KOPT-K1 (cell line): ENCODE measurements around the gene NOXA1.
"Not testable (repeated sequence)": the region's sequence is repeated elsewhere in the genome, so short reads cannot be mapped to it uniquely, and the experiment has no call there.

Experiments used
- H3K27ac ChIP-seq: fragments of 200-600 bp; sonication (generic); 2 replicates; pipeline ENCODE4 v1.5.1; 2016; ENCODE audit warnings: antibody characterized with exemption, mild to moderate bottlenecking, low read depth, low read length; ENCODE audit not compliant: poor library complexity, severe bottlenecking
- H3K36me3 ChIP-seq: fragments of 200-600 bp; sonication (generic); 2 replicates; pipeline ENCODE4 v1.5.1; 2017; ENCODE audit warnings: antibody characterized with exemption, mild to moderate bottlenecking, low read length, moderate library complexity; ENCODE audit not compliant: insufficient read depth
- H3K9me3 ChIP-seq: fragments of 200-600 bp; sonication (generic); 2 replicates; pipeline ENCODE4 v1.5.1; 2017; ENCODE audit warnings: antibody characterized with exemption, low read length, mild to moderate bottlenecking; ENCODE audit not compliant: insufficient read depth, poor library complexity, severe bottlenecking

NOXA1 gene

DNA sequence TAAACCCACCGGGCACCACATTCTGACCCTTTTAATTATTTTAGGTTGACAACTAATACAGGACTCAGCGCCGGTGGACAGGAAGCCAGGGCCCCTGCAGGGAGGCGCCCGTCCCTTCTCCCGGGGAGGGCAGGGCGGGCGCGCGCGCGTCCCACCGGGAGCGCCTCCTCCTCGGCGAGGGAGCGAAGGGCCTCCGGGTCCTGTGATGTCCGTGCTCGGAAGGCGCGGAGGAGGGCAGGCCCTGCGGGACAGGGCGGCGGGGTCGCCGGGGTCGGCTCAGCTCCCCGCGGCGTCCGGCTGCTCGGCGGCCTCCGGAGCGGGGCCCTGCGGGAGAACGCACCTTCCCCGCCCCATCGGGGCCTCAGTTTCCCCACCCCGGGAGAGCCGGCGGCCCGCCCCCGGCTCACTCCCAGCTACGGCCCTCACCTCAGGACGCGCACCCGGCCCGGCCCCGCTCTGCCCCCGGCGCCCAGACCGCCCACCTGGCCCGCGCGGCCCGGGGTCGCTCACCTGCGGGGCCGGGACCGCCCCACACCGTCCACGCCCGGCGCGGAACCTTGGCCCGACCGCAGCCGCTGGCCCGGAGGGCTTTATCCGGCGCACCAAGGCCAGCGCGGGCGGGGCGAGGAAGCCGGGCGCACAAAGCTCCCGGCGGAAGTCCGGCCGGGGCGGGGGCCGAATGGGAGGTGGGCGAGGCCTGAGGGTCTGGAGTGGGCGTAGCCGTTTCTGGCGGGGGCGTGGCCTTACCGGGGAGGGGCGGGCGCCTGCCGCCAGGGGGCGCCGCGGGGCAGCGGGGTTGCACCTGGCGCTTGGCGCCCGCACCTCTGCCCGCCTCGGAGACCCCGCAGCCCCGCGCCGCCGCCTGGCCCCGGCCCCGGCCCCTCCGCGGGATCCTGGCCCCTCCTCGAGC lies at the start of gene NOXA1, which contains the start of gene EXD3:
NOXA1 (plus strand) TSS at position 790 of the 910 bp plus-strand sequence. CDS start 137 bp downstream, outside the sequence.
EXD3 (minus strand) TSS at position 559 of the 910 bp plus-strand sequence. CDS start 27,805 bp downstream, outside the sequence.
- Histone ChIP-seq H3K27ac (no peak within 1 kb of the TSS), H3K9me3 (no peaks in the 10 kb centered on the region), H3K36me3 (no peaks in the 10 kb centered on the region)

GRCh38 chr9:137373611-137373980 lies 49.6 kb upstream of the NOXA1 start:
- no peak overlapping the region for H3K27ac ChIP-seq
- no peaks in the 10 kb centered on the region for H3K9me3 ChIP-seq
- no peaks in the 10 kb centered on the region for H3K36me3 ChIP-seq

- Histone ChIP-seq H3K36me3 (no peaks in the 10 kb centered on the region), H3K9me3 (no peaks in the 10 kb centered on the region), H3K27ac (no peak overlapping the region)
Observed at GRCh38 chr9:137374131-137374845, 48.9 kb upstream of the NOXA1 start.

DNA sequence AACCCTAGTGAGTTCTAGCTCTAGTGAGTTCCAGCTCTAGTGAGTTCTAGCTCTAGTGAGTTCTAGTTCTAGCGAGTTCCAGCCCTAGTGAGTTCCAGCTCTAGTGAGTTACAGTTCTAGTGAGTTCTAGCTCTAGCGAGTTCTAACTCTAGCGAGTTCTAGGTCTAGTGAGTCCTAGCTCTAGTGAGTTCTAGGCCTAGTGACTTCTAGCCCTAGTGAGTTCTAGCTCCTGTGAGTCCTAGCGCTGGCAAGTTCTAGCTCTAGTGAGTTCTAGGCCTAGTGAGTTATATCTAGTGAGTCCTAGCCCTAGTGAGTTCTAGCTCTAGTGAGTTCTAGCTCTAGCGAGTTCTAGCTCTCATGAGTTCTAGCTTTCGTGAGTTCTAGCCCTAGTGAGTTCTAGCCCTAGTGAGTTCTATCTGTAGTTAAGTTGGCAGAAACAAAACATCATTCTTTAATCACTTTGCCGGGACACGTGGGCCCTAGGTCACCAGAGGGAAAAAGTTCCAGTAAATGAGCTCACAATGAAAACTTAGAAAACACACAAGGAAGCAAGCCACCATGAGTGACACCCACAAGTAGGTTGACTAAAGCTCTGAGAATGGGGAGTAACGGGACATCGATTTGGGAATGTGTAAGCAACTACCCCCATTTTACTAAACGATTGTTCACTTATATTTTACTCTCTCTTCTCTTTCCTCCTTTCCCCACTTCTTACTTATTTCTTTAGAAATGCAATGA lies 47.7 kb upstream of the NOXA1 start:
- Histone ChIP-seq H3K36me3 (no peaks in the 10 kb centered on the region), H3K27ac (no peak overlapping the region), H3K9me3 (no peaks in the 10 kb centered on the region)

GRCh38 chr9:137376386-137376785 lies 46.8 kb upstream of the NOXA1 start:
- Histone ChIP-seq H3K9me3 (no peaks in the 10 kb centered on the region), H3K27ac (no peak overlapping the region), H3K36me3 (no peaks in the 10 kb centered on the region)

GRCh38 chr9:137378688-137379410 lies 44.3 kb upstream of the NOXA1 start:
- H3K36me3 ChIP-seq, H3K27ac ChIP-seq, H3K9me3 ChIP-seq: not testable (repeated sequence)

DNA sequence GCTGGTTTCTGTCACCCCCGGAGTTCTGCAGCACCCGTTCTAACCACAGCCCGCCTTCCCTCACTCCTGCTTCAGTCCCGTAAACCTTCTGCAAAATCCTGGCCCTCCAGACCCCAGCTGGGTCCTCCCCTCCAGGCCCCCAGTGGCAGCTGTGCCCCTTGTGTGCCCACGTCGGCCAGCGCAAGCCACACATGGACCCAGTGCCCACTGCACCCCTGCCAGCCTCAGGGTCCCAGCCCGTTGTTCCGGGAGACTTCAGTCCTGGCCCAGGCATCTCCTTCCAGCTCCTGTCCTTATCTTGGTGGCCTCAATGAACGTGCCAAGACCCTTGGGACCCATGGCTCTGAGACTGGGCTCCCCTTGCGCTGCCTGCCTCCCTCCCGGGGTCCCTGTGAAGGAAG lies 43.4 kb upstream of the NOXA1 start:
- Histone ChIP-seq H3K36me3 (no peaks in the 10 kb centered on the region), H3K9me3 (no peaks in the 10 kb centered on the region), H3K27ac (no peak overlapping the region)

DNA sequence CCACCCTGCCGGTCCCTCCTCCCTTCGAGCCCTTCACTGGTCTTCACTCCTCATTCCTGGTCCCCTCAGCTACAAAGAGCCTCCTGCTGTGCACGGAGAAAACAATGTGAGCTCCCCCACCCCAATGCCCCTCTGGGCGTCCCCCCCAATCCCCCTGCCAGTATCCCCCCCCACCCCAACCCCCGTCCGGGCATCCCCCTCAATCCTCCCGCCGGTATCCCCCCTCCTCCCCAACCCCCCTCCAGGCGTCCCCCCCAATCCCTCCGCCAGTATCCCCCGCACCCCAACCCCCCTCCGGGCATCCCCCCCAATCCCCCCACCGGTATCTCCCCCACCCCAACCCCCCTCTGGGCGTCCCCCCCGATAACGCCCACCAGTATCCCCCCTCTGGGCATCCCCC lies 43.0 kb upstream of the NOXA1 start:
- H3K9me3 ChIP-seq, result no peaks in the 10 kb centered on the region
- H3K27ac ChIP-seq, result no peak overlapping the region
- no peaks in the 10 kb centered on the region for H3K36me3 ChIP-seq

GRCh38 chr9:137380606-137381005 lies 42.6 kb upstream of the NOXA1 start:
- no peak overlapping the region for H3K27ac ChIP-seq
- H3K9me3 ChIP-seq, result no peaks in the 10 kb centered on the region
- no peaks in the 10 kb centered on the region for H3K36me3 ChIP-seq

DNA sequence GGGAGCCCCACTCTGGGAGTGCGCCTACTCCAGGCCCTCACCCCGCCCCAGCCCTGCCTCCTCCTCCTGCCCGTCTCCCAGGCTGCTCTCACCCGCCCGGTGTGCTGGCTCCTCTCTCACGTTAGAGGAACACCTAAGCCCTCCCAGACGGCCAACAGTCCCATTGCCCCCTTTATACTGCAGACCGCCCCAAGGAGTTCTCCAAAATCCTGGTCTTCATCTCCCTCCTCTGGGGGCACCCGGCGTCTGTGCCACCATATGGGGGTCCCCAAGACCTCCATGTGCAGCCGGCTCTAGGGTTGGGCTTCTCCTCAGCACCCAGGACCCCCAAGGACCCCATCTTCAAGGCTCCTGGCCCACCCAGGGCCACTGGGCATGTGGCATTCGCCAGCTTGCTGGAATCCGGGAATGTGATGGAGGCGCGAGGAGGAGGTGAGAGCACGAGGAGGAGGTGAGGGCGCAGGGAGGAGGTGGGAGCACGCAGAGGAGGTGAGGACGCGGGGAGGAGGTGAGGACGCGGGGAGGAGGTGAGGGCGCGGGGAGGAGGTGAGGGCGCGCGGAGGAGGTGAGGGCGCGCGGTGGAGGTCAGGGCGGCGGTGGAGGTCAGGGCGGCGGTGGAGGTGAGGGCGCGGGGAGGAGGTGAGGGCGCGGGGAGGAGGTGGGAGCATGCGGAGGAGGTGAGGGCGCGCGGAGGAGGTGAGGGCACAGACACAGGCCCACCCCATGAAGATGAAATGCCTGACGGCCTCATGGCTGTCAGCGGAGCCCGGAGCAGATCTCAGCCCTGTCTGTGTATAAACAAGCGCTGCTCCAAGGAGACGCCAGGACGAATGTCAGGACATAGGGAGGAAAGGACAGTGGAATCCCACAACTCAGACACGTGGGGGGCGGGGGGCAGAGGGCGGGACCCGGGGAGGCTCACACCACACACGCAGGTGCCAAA lies 41.4 kb upstream of the NOXA1 start:
- Histone ChIP-seq H3K36me3 (no peaks in the 10 kb centered on the region), H3K27ac (no peak overlapping the region), H3K9me3 (no peaks in the 10 kb centered on the region)

DNA sequence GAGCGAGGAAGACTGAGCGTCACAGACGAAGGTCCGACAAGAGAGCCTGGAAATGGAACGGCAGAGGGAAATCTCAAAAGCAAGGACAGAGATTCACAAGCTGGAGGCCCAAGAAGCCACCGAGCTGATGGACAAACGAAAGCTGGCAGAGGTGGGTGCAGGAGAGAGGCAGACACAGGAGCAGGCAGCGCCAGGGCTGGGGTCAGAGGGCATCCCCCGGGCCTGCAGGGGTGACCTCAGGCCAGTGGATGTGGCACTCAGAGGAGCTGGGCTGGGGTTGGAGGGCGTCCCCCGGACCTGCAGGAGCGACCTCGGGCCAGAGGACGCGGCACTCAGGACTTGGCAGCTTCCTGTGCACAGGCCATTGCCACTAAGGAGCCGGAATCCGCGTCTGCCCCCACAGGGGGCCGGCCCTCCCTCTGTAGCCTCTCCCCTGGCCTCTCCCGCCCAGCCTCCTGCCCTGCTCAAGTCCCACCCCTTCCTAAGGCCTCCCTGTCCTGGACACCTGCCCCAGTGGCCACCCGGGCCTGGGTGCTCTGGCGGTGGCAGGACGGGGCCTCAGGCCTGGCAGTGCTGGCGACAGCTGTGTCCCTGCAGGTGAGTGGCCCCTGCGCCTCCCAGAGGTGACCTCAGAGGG lies 40.6 kb upstream of the NOXA1 start:
- H3K27ac ChIP-seq, result no peak overlapping the region
- no peaks in the 10 kb centered on the region for H3K9me3 ChIP-seq
- H3K36me3 ChIP-seq, result no peaks in the 10 kb centered on the region

DNA sequence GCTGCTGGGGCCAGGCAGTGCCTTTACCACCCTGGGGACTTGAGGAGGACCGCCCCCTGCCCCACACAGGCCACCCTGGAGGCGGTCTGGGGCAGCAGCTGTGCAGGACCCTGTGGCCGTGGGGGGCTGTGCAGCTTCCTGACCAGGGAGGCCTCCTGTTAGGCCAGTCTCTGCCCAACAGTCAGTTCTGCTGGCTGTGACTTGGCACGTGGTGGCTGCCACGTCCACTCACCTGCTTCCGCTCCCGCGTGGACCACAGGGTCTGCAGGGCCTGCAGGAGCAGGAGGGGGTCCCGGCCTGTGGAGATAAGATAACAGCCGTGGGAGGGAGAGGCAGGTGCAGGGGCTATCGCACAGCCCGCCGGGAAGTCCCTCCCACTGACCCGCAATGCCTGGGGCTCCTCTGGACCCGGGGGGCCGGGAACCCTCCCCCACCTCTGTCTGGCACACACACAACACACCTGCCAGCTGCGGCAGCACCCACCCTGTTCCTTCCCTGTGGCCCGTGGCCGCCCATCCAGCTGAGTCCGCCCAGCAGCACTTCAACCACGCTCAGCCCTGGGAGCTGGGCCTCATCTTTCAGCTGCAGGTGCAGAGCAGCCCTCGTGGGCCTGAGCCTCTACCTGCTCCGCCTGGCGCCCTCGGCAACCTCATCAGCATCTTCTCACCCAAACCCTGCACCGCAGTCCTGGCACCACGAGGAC lies 40.0 kb upstream of the NOXA1 start:
- no peaks in the 10 kb centered on the region for H3K36me3 ChIP-seq
- H3K27ac ChIP-seq, result no peak overlapping the region
- no peaks in the 10 kb centered on the region for H3K9me3 ChIP-seq
